GM06990 (cell line): ENCODE results near the gene RCAN1.

Source experiments
- DNase-seq: peaks from one replicate; pipeline ENCODE4 v3.0.0-alpha.2; 2011; ENCODE audit not compliant: insufficient read length; ENCODE audit errors: extremely low read depth
- H3K27me3 ChIP-seq: replicated peaks from 2 replicates; pipeline ENCODE4 v1.6.0; 2011; ENCODE audit warnings: low read length; ENCODE audit not compliant: control insufficient read depth, insufficient read depth
- H3K36me3 ChIP-seq: 2 replicates; pipeline ENCODE4 v1.5.1; 2011; ENCODE audit warnings: low read length; ENCODE audit not compliant: control insufficient read depth, insufficient read depth
- H3K4me3 ChIP-seq: replicated peaks from 2 replicates; pipeline ENCODE4 v1.5.1; 2011; ENCODE audit warnings: low read depth, mild to moderate bottlenecking, control low read depth, low read length
- CTCF ChIP-seq: IDR thresholded peaks from 2 replicates; pipeline ENCODE4 v1.5.1; 2011; ENCODE audit warnings: low read length, control low read depth, mild to moderate bottlenecking, inconsistent platforms; ENCODE audit not compliant: insufficient read depth, poor library complexity, severe bottlenecking

Gene RCAN1

DNA sequence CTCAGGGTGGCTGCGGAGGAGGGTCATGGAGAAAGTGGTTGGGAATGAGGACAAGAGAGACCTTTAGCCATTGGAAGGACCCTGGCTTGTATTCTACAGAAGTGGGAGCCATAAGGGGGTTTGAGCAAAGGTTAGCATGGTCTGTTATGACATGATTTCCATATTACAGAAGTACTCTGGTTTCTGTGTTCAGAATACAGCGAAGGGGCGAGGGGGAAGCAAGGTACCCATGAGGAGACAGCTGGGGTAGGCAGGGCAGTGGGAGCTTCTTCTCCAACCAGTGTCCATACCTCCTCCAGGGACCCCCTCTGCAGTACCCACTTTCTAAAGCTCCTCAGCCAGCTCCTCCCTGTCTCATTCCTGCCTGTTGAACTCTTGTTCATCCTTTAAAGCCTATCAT lies 81.0 kb downstream of the RCAN1 start:
- no peaks in the 10 kb centered on the region for H3K27me3 ChIP-seq
- no peak for DNase-seq
- no peak for TF ChIP-seq CTCF

GRCh38 chr21:34531399-34531798 lies 83.5 kb downstream of the RCAN1 start:
- no peak for DNase-seq
- Histone ChIP-seq H3K36me3 (no peaks in the 10 kb centered on the region), H3K27me3 (no peaks in the 10 kb centered on the region), H3K4me3 (no peak overlapping the region)
- TF ChIP-seq CTCF, result no peak

More for the DNA sequence above, 81.0 kb downstream of the RCAN1 start:
- H3K4me3 ChIP-seq, result no peak overlapping the region
- H3K36me3 ChIP-seq, result no peaks in the 10 kb centered on the region

DNA sequence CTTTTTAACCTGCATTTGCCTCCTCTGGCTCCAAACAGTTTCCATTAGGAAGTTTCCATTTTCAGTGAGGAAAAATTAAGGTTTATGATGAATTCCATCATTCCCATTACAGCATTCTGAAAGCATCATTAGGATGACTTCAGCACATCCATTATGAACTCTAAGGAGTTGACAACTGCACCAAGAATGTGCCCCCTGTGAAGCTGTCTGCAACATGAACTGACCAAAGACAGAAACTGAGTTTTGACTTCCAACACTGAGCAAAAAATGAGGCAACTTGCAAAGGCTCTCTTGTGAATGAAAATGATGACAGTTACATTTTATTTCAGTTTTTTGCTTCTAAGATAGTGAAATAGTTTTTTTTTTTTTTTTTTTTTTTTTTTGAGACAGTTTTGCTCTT lies 84.7 kb downstream of the RCAN1 start:
- H3K36me3 ChIP-seq, result no peaks in the 10 kb centered on the region
- no peak for DNase-seq
- no peak for TF ChIP-seq CTCF
- no peaks in the 10 kb centered on the region for H3K27me3 ChIP-seq
- H3K4me3 ChIP-seq, result no peak overlapping the region

- Histone ChIP-seq H3K36me3 (no peaks in the 10 kb centered on the region), H3K4me3 (no peak overlapping the region), H3K27me3 (no peaks in the 10 kb centered on the region)
- no peak for DNase-seq
- TF ChIP-seq CTCF, result no peak
Measured at GRCh38 chr21:34528131-34528561, 86.8 kb downstream of the RCAN1 start.

DNA sequence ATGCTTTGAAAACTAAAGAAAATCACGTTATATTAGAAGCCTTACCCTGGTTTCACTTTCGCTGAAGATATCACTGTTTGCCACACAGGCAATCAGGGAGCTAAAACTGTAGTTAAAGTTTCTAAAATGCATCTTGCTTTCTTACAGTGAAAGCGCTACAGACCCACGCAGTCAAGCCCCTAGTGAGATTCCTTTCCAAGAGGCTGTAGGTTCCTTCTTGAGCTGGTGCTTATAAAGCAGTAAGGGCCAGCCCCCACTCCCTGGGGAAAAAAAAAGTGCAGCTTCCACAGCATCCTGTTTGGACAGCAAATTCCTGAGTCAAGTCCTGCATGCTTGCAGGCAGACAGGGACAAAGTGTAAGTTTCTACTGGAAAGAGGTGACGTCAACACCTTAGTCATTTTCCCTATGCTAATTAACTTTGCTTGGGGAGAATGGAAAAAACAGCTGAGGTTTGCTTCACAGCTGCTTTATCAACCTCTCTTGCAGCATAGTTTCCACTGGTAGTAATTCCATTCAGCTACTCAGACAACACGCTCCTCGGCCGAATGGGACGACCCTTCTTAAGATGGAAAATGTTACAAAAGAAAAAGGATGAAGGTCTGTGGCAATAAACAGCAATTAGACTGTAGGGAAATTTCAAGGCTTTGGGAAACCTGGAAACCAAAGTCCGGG lies 88.2 kb downstream of the RCAN1 start:
- Histone ChIP-seq H3K27me3 (no peaks in the 10 kb centered on the region), H3K36me3 (no peaks in the 10 kb centered on the region), H3K4me3 (peak overlapping the region; percentile 29)
- no peak for DNase-seq
- no peak for TF ChIP-seq CTCF

GRCh38 chr21:34526241-34526617 lies 88.7 kb downstream of the RCAN1 start:
- DNase-seq, result no peak
- Histone ChIP-seq H3K4me3 (peak overlapping the region; percentile 29), H3K36me3 (no peaks in the 10 kb centered on the region; the same call in 1 of the 2 replicates), H3K27me3 (no peaks in the 10 kb centered on the region)
- no peak for TF ChIP-seq CTCF
